ENCODE data around the gene MED29. TPM values are rescaled to one million over a fixed set of nuclear protein-coding genes. Genes with fewer than 3 reads are reported as not detected.

Gene MED29
- total and polyA plus RNA-seq, 2 of the 13 experiments (the other 11 are each of a cell fraction or from before 2014, with no cell fraction given), result 14.0 to 19.7 TPM

GRCh38 chr19:39398297-39398864, 7.2 kb downstream of the MED29 start:
- H2AFZ ChIP-seq (ENCODE audit: low read length), result no peak overlapping the region
- peak overlapping the region; percentile 29 to 57 (median 34) for H3K4me3 ChIP-seq (replicated peaks in 1 of 3; ENCODE audit: insufficient read depth in 1 of 3, low read depth in 2 of 3, low read length in 3 of 3)
- ChIA-PET CTCF (ENCODE audit: low intra/inter-chr PET ratio, low total read pairs) (interaction anchor here (4.2 kb wide), 1 partner anchor 13 kb away, joined by 127 read pairs; the partner anchor contains the start of gene PLEKHG2), POLR2A (interaction anchor here (0.5 to 3.4 kb wide), 14 partner anchors 8 to 1620 kb away, joined by 3 to 123 read pairs (median 8); partner anchors contain the start of genes EID2, EID2B, MED29 and PAF1)
- no peaks in the 10 kb centered on the region for H4K20me1 ChIP-seq (ENCODE audit: insufficient read depth, low read length)
- H3K9ac ChIP-seq (ENCODE audit: insufficient read depth, low read depth, low read length), result peak overlapping the region; percentile 85
- WGBS (ENCODE audit: low lambda C conversion rate), result 5% methylated on average over 4 of the region's 11 CpGs
- in situ Hi-C loops (cut with HindIII; ENCODE audit: extremely low pct_ligation_motif_present, low pct_unique_long_range_greater_than_20kb), result no loop called here
- peak; percentile 36 for DNase-seq (ENCODE audit: low spot score)
- H3K27ac ChIP-seq (ENCODE audit: extremely low read length, insufficient read depth, low read length), result peak overlapping the region; percentile 98
- peak; percentile 19 for ATAC-seq
- peak; percentile 28 for FAIRE-seq
- peaks cover 2 to 10% of the 10 kb centered on the region in 2 experiments; a peak in 3 of 5 replicates for H3K36me3 ChIP-seq (replicated peaks in 1 of 2; ENCODE audit: control insufficient read depth in 1 of 2, insufficient read depth in 2 of 2, low read length in 2 of 2)
- peak overlapping the region; percentile 88 for H3K4me2 ChIP-seq (ENCODE audit: low read depth, low read length)
- no peaks in the 10 kb centered on the region for H3K9me3 ChIP-seq (ENCODE audit: low read length)
- H3K27me3 ChIP-seq (ENCODE audit: control insufficient read depth in 1 of 2, insufficient read depth in 2 of 2, low read length in 2 of 2), result no peaks in the 10 kb centered on the region
- intact Hi-C loops (cut with micrococcal nuclease; ENCODE audit: unreplicated experiment), result loop anchor here (1.0 kb wide), 1 partner anchor 8 kb away; no protein-coding TSS in a partner anchor
- H3K79me2 ChIP-seq (ENCODE audit: insufficient read depth, low read length), result no peaks in the 10 kb centered on the region
- TSS peak; percentile 56 for BruUV-seq (replicated peaks)
- H3K4me1 ChIP-seq (ENCODE audit: insufficient read depth, low read length), result peaks cover 65% of the 10 kb centered on the region
- TF ChIP-seq SATB2 (CRISPR knock-in tag; IDR thresholded peaks at IDR 0.05), result no peak
- no peak for TF ChIP-seq DMTF1 (CRISPR knock-in tag; IDR thresholded peaks at IDR 0.05)
- no peak for TF ChIP-seq HIVEP1 (CRISPR knock-in tag; IDR thresholded peaks at IDR 0.05)
- TF ChIP-seq ZNF260 (CRISPR knock-in tag; IDR thresholded peaks at IDR 0.05; ENCODE audit: borderline replicate concordance, low read depth), result no peak
- peak; percentile 42 for TF ChIP-seq AGO1 (IDR thresholded peaks at IDR 0.05; ENCODE audit: low read depth, low read length, poor library complexity, severe bottlenecking)
- TF ChIP-seq ZNF512B (CRISPR knock-in tag; IDR thresholded peaks at IDR 0.05; ENCODE audit: borderline replicate concordance), result no peak
- TF ChIP-seq, protein P1, sequence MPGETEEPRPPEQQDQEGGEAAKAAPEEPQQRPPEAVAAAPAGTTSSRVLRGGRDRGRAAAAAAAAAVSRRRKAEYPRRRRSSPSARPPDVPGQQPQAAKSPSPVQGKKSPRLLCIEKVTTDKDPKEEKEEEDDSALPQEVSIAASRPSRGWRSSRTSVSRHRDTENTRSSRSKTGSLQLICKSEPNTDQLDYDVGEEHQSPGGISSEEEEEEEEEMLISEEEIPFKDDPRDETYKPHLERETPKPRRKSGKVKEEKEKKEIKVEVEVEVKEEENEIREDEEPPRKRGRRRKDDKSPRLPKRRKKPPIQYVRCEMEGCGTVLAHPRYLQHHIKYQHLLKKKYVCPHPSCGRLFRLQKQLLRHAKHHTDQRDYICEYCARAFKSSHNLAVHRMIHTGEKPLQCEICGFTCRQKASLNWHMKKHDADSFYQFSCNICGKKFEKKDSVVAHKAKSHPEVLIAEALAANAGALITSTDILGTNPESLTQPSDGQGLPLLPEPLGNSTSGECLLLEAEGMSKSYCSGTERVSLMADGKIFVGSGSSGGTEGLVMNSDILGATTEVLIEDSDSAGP (CRISPR knock-in tag; IDR thresholded peaks at IDR 0.05; ENCODE audit: borderline replicate concordance), result no peak
- no peak; the same call in 1 of the 2 replicates for TF ChIP-seq THAP9 (CRISPR knock-in tag; IDR thresholded peaks at IDR 0.05; ENCODE audit: borderline replicate concordance)
- TF ChIP-seq NR2F6 (IDR thresholded peaks at IDR 0.05), result no peak
- TF ChIP-seq NR2F6 (CRISPR knock-in tag; IDR thresholded peaks at IDR 0.05), result no peak
- TF ChIP-seq, protein P2, sequence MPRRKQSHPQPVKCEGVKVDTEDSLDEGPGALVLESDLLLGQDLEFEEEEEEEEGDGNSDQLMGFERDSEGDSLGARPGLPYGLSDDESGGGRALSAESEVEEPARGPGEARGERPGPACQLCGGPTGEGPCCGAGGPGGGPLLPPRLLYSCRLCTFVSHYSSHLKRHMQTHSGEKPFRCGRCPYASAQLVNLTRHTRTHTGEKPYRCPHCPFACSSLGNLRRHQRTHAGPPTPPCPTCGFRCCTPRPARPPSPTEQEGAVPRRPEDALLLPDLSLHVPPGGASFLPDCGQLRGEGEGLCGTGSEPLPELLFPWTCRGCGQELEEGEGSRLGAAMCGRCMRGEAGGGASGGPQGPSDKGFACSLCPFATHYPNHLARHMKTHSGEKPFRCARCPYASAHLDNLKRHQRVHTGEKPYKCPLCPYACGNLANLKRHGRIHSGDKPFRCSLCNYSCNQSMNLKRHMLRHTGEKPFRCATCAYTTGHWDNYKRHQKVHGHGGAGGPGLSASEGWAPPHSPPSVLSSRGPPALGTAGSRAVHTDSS (CRISPR knock-in tag; conservative IDR thresholded peaks at IDR 0.05), result no peak

All from HepG2 (cell line).